Epithelial cell of esophagus (primary cell): ENCODE results near the gene TRAF2.

ENCODE experiments used
- DNase-seq: peaks from one replicate; pipeline ENCODE4 v3.0.0; 2010; ENCODE audit warnings: low read depth
- H3K4me3 ChIP-seq: 2 replicates; pipeline ENCODE4 v1.5.1; 2011; ENCODE audit warnings: mild to moderate bottlenecking, low read length, control low read depth
- CTCF ChIP-seq: IDR thresholded peaks from 2 replicates; pipeline ENCODE4 v1.5.1; 2011; ENCODE audit warnings: low read depth, mild to moderate bottlenecking, low read length, control low read depth, inconsistent platforms; ENCODE audit not compliant: insufficient read depth; ENCODE audit errors: missing control alignments

TRAF2 gene

GRCh38 chr9:136902259-136902821, 16.0 kb downstream of the TRAF2 start:
- peak; percentile 91 for DNase-seq
- H3K4me3 ChIP-seq, result no peak overlapping the region
- no peak for TF ChIP-seq CTCF

GRCh38 chr9:136903041-136903554, 16.8 kb downstream of the TRAF2 start:
- no peak overlapping the region for H3K4me3 ChIP-seq
- DNase-seq, result no peak
- no peak for TF ChIP-seq CTCF

- DNase-seq, result no peak
- TF ChIP-seq CTCF, result no peak
- H3K4me3 ChIP-seq, result no peak overlapping the region
Measured at GRCh38 chr9:136906266-136906665, 19.9 kb downstream of the TRAF2 start.

GRCh38 chr9:136907011-136907914, 20.9 kb downstream of the TRAF2 start:
- TF ChIP-seq CTCF, result no peak
- DNase-seq, result no peak
- H3K4me3 ChIP-seq, result no peak overlapping the region

- TF ChIP-seq CTCF, result no peak
- no peak overlapping the region for H3K4me3 ChIP-seq
- no peak for DNase-seq
Measured at GRCh38 chr9:136910197-136910900, 24.0 kb downstream of the TRAF2 start.

GRCh38 chr9:136910901-136911245, 24.6 kb downstream of the TRAF2 start:
- no peak overlapping the region for H3K4me3 ChIP-seq
- no peak for DNase-seq
- TF ChIP-seq CTCF, result no peak
